Peyer's patch (tissue), 4 donors: Measurements from ENCODE around the gene CLNK. TPM values are rescaled to one million over a fixed set of nuclear protein-coding genes. Genes with fewer than 3 reads are reported as not detected.

Experiments
- DNase-seq, 3 donors: peaks; one replicate each; pipeline ENCODE4 v3.0.0-alpha.2; 2017 to 2019
- H3K27ac ChIP-seq, 4 donors: fragments of 200-600 bp; sonication (generic); one replicate each; pipeline ENCODE4 v1.5.1; 2016 to 2019
- H3K27me3 ChIP-seq, 2 donors: fragments of 200-600 bp; sonication (generic); one replicate each; pipeline ENCODE4 v1.5.1; 2019
- H3K36me3 ChIP-seq, 3 donors: fragments of 200-600 bp; sonication (generic); one replicate each; pipeline ENCODE4 v1.5.1; 2016 to 2019
- H3K4me1 ChIP-seq, 4 donors: fragments of 200-600 bp; sonication (generic); one replicate each; pipeline ENCODE4 v1.5.1; 2016 to 2019
- H3K4me3 ChIP-seq, 4 donors: fragments of 200-600 bp; sonication (generic); 1 replicate in 3 of 4; 2 replicates in 1 of 4; pipeline ENCODE4 v1.5.1; 2016 to 2019; ENCODE audit warnings: mild to moderate bottlenecking in 1 of 4
- H3K9me3 ChIP-seq, 4 donors: fragments of 200-600 bp; sonication (generic); one replicate each; pipeline ENCODE4 v1.5.1; 2016 to 2019; ENCODE audit warnings: mild to moderate bottlenecking in 1 of 4
- POLR2A ChIP-seq, 2 donors: fragments of 450-650 bp; IDR thresholded peaks; one replicate each; pipeline ENCODE4 v1.5.1; 2017; ENCODE audit warnings: antibody characterized with exemption in 2 of 2, mild to moderate bottlenecking in 2 of 2, moderate library complexity in 2 of 2
- total RNA-seq, 4 donors: library from RNA; depleted of rRNA; stranded (reverse); fragments of >200 nt; gene quantifications; one replicate each; pipeline ENCODE4 v1.1.0, GENCODE V29; 2016
- TF ChIP-seq, protein P1 (sequence below), 6 experiments: fragments of 450-650 bp in 4 of 6; fragments of 200-600 bp in 2 of 6; sonication (generic) in 1 of 6; IDR thresholded peaks; one replicate each; pipeline ENCODE4 v1.5.1; 2017 to 2019; ENCODE audit warnings: antibody characterized with exemption in 6 of 6, mild to moderate bottlenecking in 3 of 6, moderate library complexity in 1 of 6

CLNK gene
- total RNA-seq, 4 donors from 2014 or later, result 0.13 to 4.1 TPM; not detected in 2

DNA sequence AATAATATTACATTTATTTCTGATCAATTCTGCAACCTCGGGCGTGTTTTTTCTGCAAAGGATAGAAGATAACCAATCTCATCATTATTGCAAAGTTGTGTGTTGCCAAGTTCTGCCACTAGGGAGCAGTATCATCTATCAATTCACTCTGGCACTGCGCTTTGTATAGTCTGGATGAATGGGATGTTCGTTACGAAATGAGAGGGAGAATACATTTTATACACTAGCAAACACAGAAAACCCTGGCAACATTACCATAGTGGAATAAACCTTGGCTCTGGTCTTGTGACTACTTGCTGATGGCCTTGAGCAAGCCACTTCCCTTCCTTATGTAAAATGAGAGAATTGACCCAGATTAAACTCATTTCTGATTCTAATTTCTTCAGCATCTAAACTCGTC lies 129.9 kb downstream of the CLNK start:
- DNase-seq, result peak in 2 of 3 donors; percentile 57 to 73
- no peak overlapping the region for H3K4me3 ChIP-seq
- no peaks in the 10 kb centered on the region for H3K36me3 ChIP-seq
- no peaks in the 10 kb centered on the region for H3K9me3 ChIP-seq
- H3K27me3 ChIP-seq, result no peaks in the 10 kb centered on the region
- no peak overlapping the region for H3K27ac ChIP-seq
- H3K4me1 ChIP-seq, result no peaks in the 10 kb centered on the region
- TF ChIP-seq, protein P1, sequence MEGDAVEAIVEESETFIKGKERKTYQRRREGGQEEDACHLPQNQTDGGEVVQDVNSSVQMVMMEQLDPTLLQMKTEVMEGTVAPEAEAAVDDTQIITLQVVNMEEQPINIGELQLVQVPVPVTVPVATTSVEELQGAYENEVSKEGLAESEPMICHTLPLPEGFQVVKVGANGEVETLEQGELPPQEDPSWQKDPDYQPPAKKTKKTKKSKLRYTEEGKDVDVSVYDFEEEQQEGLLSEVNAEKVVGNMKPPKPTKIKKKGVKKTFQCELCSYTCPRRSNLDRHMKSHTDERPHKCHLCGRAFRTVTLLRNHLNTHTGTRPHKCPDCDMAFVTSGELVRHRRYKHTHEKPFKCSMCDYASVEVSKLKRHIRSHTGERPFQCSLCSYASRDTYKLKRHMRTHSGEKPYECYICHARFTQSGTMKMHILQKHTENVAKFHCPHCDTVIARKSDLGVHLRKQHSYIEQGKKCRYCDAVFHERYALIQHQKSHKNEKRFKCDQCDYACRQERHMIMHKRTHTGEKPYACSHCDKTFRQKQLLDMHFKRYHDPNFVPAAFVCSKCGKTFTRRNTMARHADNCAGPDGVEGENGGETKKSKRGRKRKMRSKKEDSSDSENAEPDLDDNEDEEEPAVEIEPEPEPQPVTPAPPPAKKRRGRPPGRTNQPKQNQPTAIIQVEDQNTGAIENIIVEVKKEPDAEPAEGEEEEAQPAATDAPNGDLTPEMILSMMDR (IDR thresholded peaks at IDR 0.05), result peak; percentile 52 to 84 (median 78)
- TF ChIP-seq POLR2A (IDR thresholded peaks at IDR 0.05), result no peak

DNA sequence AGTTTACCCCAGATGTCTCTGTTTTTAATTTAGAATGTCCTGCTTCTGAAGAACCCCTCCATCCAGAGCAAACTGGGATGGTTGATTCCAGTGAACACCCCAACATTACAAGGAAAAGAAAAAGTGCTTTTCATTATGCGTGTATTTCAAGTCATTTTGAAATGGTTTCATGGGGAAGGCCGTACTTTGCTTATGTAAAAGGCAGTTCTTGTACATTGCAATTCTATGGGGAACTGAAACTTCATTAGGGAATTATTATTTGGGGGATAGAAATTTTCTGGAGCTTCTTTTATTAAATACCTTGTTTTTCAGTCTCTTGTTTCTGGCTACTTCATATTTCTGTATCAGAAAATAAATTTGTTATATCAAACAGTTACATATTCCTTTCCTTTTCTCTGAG lies 130.4 kb downstream of the CLNK start:
- Histone ChIP-seq H3K4me1 (no peaks in the 10 kb centered on the region), H3K27ac (no peak overlapping the region), H3K36me3 (no peaks in the 10 kb centered on the region), H3K9me3 (no peaks in the 10 kb centered on the region), H3K4me3 (no peak overlapping the region), H3K27me3 (no peaks in the 10 kb centered on the region)
- DNase-seq, result no peak
- no peak for TF ChIP-seq POLR2A (IDR thresholded peaks at IDR 0.05)
- TF ChIP-seq, protein P1 (IDR thresholded peaks at IDR 0.05), result no peak

DNA sequence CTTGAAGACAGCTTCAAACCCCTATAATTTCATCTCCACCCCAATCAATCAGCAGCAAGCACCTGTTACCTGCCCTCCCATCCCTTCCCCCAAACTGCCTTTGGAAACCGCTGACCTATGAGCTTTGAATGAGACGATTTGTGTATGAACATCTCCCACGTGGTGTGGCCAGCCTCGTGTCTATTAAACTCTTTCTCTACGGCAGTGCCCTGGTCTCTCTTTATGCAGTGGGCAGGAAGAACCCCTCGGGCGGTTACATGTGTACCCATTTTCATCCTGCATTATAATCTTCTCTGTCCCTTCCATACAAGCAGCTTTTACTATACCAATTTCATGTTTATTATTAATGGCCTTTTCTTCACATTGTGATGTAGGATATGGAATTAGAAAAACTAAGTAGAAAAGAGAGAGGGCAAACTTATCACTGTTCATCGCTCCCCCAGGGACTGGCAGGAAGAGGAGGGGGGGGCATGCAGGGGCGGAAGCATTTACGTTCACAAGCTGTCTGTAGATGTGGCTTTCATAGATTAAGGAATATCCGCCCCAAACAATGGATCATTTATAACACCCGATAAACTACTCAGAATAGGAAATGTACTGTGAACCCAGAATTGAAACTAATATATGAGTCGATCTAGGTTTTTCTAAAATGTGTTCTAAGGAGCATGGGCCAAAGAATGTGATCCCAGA lies 131.8 kb downstream of the CLNK start:
- no peak for DNase-seq
- TF ChIP-seq, protein P1 (IDR thresholded peaks at IDR 0.05), result no peak
- TF ChIP-seq POLR2A (IDR thresholded peaks at IDR 0.05), result no peak
- no peaks in the 10 kb centered on the region for H3K36me3 ChIP-seq
- H3K4me3 ChIP-seq, result no peak overlapping the region
- H3K27ac ChIP-seq, result no peak overlapping the region
- no peaks in the 10 kb centered on the region for H3K27me3 ChIP-seq
- H3K4me1 ChIP-seq, result no peaks in the 10 kb centered on the region
- H3K9me3 ChIP-seq, result no peaks in the 10 kb centered on the region

DNA sequence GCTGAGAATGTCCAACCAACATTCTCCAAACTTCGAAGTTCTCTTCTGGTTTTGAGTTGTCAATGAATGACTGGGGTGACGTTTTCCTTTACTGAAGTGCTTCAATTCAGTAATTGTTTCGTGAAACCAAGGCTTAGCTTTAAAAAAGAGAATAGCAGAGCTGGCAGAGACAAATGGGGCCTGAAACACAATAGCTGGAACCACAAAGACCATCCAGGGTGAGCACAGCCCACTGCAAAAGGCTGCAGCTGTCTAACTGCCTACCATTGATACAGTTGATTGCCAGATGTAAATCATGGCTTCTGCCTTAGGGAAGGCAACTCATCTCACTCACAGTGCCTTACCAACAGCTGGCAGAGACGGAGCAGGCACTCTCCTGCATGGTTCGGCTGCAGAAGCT lies 148.7 kb downstream of the CLNK start:
- Histone ChIP-seq H3K27me3 (no peaks in the 10 kb centered on the region), H3K27ac (no peak overlapping the region), H3K4me3 (no peak overlapping the region), H3K4me1 (peaks cover 0 to under 1% (median 0%) of the 10 kb centered on the region in 4 donors), H3K9me3 (no peaks in the 10 kb centered on the region), H3K36me3 (no peaks in the 10 kb centered on the region)
- TF ChIP-seq POLR2A (IDR thresholded peaks at IDR 0.05), result no peak
- TF ChIP-seq, protein P1 (IDR thresholded peaks at IDR 0.05), result no peak
- DNase-seq, result no peak

DNA sequence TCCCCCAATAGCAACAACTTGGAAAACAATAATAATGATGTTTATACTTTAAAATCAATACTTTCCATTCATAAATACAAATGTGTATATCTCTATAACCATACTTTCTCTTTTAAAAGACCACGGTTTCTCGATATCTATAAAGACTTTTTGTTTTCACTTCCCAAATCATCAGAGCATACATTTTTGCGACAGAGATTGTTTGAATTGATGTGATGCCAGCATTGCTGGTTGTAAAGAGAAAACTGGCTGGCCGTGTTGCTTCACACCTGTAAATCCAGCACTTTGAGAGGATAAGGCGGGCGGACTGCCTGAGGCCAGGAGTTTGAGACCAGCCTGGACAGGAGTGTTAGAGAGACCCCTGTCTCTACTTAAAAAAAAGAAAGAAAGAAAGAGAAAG lies 149.7 kb downstream of the CLNK start:
- TF ChIP-seq, protein P1 (IDR thresholded peaks at IDR 0.05), result no peak
- TF ChIP-seq POLR2A (IDR thresholded peaks at IDR 0.05), result no peak
- H3K27ac ChIP-seq, result no peak overlapping the region

More for the DNA sequence above, 149.7 kb downstream of the CLNK start:
- DNase-seq, result no peak
- H3K4me3 ChIP-seq, result no peak overlapping the region
- H3K36me3 ChIP-seq, result no peaks in the 10 kb centered on the region
- H3K9me3 ChIP-seq, result no peaks in the 10 kb centered on the region
- peaks cover 0 to 12% (median 0%) of the 10 kb centered on the region in 4 donors for H3K4me1 ChIP-seq
- H3K27me3 ChIP-seq, result no peaks in the 10 kb centered on the region
